HG03064 (cell line): ENCODE results near the gene IPO13.
A peak's percentile ranks its signal among the peaks of the same experiment; 100 is the strongest.

Source experiments
- ATAC-seq: cut with Tn5 transposase; IDR thresholded peaks from one replicate; pipeline ENCODE4 v1.9.1; 2021; ENCODE audit warnings: low read depth; ENCODE audit not compliant: unreplicated experiment

The IPO13 gene

GRCh38 chr1:43946236-43947060, at the start of gene IPO13:
Gene IPO13, plus strand, starts transcription at chr1:43946950. Its CDS starts 651 bp downstream, at chr1:43947601.
- peak; percentile 90 for ATAC-seq

GRCh38 chr1:43898981-43899380, 47.8 kb upstream of the IPO13 start:
- no peak for ATAC-seq

- ATAC-seq, result no peak
Measured at GRCh38 chr1:43900386-43900785, 46.4 kb upstream of the IPO13 start.

GRCh38 chr1:43901196-43901961, 45.4 kb upstream of the IPO13 start:
- ATAC-seq, result no peak

- no peak for ATAC-seq
Measured at GRCh38 chr1:43902058-43902831, 44.5 kb upstream of the IPO13 start.

GRCh38 chr1:43904660-43905551, 41.8 kb upstream of the IPO13 start:
- no peak for ATAC-seq

GRCh38 chr1:43908226-43908625, 38.5 kb upstream of the IPO13 start:
- no peak for ATAC-seq

GRCh38 chr1:43908858-43909257, 37.9 kb upstream of the IPO13 start:
- ATAC-seq, result no peak

- ATAC-seq, result no peak
Measured at GRCh38 chr1:43910343-43910742, 36.4 kb upstream of the IPO13 start.

GRCh38 chr1:43912607-43913006, 34.1 kb upstream of the IPO13 start:
- ATAC-seq, result no peak

- ATAC-seq, result no peak
Measured at GRCh38 chr1:43913051-43913501, 33.7 kb upstream of the IPO13 start.

- ATAC-seq, result no peak
Measured at GRCh38 chr1:43913666-43914360, 32.9 kb upstream of the IPO13 start.

GRCh38 chr1:43914576-43915525, 31.9 kb upstream of the IPO13 start:
- ATAC-seq, result no peak

GRCh38 chr1:43919906-43920305, 26.8 kb upstream of the IPO13 start:
- ATAC-seq, result no peak

GRCh38 chr1:43921022-43921421, 25.7 kb upstream of the IPO13 start:
- no peak for ATAC-seq

- no peak for ATAC-seq
Measured at GRCh38 chr1:43924516-43924915, 22.2 kb upstream of the IPO13 start.

GRCh38 chr1:43925846-43926245, 20.9 kb upstream of the IPO13 start:
- ATAC-seq, result no peak
